GM06990 (cell line): ENCODE results near the gene NSUN4.

ENCODE experiments used
- DNase-seq: peaks from one replicate; pipeline ENCODE4 v3.0.0-alpha.2; 2011; ENCODE audit not compliant: insufficient read length; ENCODE audit errors: extremely low read depth
- H3K27me3 ChIP-seq: replicated peaks from 2 replicates; pipeline ENCODE4 v1.6.0; 2011; ENCODE audit warnings: low read length; ENCODE audit not compliant: control insufficient read depth, insufficient read depth
- H3K36me3 ChIP-seq: 2 replicates; pipeline ENCODE4 v1.5.1; 2011; ENCODE audit warnings: low read length; ENCODE audit not compliant: control insufficient read depth, insufficient read depth
- H3K4me3 ChIP-seq: replicated peaks from 2 replicates; pipeline ENCODE4 v1.5.1; 2011; ENCODE audit warnings: low read depth, mild to moderate bottlenecking, control low read depth, low read length
- TF ChIP-seq, protein P1 (sequence below): IDR thresholded peaks from 2 replicates; pipeline ENCODE4 v1.5.1; 2011; ENCODE audit warnings: low read length, control low read depth, mild to moderate bottlenecking, inconsistent platforms; ENCODE audit not compliant: insufficient read depth, poor library complexity, severe bottlenecking

The NSUN4 gene

DNA sequence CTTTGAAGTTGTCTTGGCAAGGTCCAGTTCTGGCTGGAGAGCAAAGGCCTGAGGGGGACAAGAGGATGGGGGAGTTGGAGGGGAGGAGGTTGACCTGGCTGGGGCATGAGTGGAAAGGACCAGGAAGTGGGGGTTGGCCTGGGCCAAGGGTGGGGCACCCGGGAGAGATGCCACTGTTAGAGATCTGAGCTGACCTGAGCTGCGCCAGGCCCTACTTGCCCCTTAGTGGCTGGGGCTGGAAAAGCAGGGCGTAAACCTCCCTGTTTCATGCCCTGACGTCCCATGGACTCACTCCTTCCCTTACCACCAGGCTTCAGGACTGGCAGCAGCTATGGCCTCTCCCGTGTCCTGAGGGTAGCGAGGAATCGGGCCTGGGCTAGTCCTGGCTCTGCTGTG, 70.4 kb downstream of the NSUN4 start:
- no peaks in the 10 kb centered on the region for H3K36me3 ChIP-seq
- DNase-seq = no peak
- TF ChIP-seq, protein P1, sequence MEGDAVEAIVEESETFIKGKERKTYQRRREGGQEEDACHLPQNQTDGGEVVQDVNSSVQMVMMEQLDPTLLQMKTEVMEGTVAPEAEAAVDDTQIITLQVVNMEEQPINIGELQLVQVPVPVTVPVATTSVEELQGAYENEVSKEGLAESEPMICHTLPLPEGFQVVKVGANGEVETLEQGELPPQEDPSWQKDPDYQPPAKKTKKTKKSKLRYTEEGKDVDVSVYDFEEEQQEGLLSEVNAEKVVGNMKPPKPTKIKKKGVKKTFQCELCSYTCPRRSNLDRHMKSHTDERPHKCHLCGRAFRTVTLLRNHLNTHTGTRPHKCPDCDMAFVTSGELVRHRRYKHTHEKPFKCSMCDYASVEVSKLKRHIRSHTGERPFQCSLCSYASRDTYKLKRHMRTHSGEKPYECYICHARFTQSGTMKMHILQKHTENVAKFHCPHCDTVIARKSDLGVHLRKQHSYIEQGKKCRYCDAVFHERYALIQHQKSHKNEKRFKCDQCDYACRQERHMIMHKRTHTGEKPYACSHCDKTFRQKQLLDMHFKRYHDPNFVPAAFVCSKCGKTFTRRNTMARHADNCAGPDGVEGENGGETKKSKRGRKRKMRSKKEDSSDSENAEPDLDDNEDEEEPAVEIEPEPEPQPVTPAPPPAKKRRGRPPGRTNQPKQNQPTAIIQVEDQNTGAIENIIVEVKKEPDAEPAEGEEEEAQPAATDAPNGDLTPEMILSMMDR = no peak
- H3K4me3 ChIP-seq = no peak overlapping the region
- H3K27me3 ChIP-seq = peaks cover 2% of the 10 kb centered on the region
